Fibroblast of gingiva (primary cell): ENCODE results near the gene TSPEAR.
"Not testable (repeated sequence)": the region's sequence is repeated elsewhere in the genome, so short reads cannot be mapped to it uniquely, and the experiment has no call there.

Source experiments
- DNase-seq: peaks from one replicate; pipeline ENCODE4 v3.0.0-alpha.2; 2011; ENCODE audit warnings: low read depth

Gene TSPEAR

DNA sequence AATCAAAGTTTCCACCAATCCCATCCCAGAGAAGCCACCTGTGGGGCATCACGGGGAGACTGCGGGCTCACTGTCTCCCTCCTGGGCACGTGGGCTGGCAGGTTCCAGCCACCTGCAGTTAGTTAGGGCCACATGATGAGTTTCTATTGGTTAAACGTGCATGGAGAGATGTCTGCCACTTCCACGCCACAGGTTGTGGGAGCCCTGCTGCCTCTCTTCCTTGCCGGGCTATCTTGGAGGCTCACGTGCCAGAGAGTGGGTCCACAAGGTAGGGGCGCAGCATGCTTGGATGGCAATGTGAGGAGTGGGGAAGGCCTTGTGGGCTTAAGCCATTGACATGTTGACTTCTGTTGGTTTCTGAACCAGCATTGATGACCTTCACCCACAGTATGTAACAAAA, 107.5 kb downstream of the TSPEAR start:
- DNase-seq, result no peak

GRCh38 chr21:44603109-44603875, 108.1 kb downstream of the TSPEAR start:
- DNase-seq, result no peak

GRCh38 chr21:44602463-44602850, 108.9 kb downstream of the TSPEAR start:
- DNase-seq, result no peak

- DNase-seq, result no peak
Measured at GRCh38 chr21:44601596-44602462, 109.5 kb downstream of the TSPEAR start.

DNA sequence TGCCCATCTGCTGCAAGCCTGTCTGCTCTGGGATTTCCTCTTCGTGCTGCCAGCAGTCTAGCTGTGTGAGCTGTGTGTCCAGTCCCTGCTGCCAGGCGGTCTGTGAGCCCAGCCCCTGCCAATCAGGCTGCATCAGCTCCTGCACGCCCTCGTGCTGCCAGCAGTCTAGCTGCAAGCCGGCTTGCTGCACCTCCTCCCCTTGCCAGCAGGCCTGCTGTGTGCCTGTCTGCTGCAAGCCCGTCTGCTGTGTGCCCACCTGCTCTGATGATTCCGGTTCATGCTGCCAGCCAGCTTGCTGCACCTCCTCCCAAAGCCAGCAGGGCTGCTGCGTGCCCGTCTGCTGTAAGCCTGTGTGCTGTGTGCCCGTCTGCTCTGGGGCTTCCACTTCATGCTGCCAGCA, 110.3 kb downstream of the TSPEAR start:
- DNase-seq, result not testable (repeated sequence)

DNA sequence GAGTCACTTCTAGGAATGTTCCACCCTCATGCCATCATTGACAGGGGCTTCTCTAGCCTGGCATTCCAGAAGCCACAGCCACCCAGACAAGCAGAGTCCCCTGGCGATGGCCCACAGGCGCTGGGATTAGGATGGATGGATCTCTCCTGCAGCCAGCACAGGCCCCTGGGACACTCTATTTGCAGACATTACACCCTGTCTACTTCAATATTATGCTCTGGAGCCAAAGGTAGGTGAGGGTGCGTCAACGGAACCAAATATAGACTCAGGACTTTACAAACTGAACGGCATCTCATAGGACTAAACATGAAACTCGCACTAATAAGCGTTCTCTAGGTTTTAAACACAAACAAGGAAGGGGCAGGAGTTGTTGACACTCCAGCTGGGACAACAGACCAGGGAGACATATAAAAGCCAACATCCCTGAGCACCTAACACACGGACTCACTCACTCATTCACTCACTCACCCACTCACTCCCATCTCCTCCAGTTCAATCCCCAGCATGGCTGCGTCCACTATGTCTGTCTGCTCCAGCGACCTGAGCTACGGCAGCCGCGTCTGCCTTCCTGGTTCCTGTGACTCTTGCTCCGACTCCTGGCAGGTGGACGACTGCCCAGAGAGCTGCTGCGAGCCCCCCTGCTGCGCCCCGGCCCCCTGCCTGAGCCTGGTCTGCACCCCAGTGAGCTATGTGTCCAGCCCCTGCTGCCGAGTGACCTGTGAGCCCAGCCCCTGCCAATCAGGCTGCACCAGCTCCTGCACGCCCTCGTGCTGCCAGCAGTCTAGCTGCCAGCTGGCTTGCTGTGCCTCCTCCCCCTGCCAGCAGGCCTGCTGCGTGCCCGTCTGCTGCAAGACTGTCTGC, 111.0 kb downstream of the TSPEAR start, which contains the start of gene KRTAP10-7:
Gene KRTAP10-7 (plus strand): TSS at position 480 of the 861 bp plus-strand sequence. CDS start 25 bp downstream, at position 505.
- DNase-seq, result not testable (repeated sequence)

- no peak for DNase-seq
Measured at GRCh38 chr21:44599264-44600029, 111.9 kb downstream of the TSPEAR start.

- DNase-seq, result no peak
Measured at GRCh38 chr21:44598061-44598460, 113.3 kb downstream of the TSPEAR start.

- no peak for DNase-seq
Measured at GRCh38 chr21:44596068-44596725, 115.2 kb downstream of the TSPEAR start.

DNA sequence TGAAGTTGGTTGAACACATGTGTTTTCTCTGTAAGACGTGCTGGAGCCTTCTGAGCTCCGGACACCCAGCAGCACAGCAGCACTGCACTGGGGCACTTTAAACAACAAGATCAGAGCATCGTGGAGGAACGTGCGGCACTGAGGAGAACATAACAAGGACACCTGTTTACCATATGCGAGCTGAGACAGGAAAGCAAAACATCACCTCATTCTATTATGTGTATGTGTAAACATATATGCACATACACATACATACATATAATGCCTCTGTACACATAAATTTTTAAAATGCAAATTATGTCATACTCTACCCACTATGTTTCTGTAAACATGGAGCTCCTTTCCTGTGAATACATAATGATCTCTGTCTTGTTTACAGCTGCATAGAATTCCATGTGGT, 115.8 kb downstream of the TSPEAR start:
- no peak for DNase-seq

DNA sequence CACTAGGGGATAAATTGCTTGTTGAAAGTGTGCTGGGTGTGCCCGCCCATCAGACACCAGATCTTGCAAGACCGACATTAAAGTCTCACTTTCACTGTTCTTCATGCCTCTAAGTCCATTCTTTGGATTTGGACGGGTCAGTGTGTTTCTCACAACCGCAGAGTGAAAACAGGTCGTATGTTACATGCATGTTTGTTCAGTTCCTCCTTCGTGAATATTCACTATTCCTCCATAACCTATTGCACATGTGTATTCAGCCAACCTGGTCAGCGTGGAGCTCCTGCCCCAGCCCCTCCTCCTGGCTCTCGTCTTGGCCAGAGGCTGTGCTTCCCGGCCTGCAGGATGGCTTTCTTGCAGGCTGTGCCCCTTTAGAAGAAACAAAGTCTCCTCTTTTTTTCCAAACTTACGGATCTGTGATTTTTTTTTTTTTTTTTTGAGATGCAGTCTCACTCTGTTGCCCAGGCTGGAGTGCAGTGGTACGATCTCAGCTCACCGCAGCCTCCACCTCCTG, 116.9 kb downstream of the TSPEAR start:
- no peak for DNase-seq

GRCh38 chr21:44593598-44594405, 117.6 kb downstream of the TSPEAR start:
- DNase-seq, result no peak

DNA sequence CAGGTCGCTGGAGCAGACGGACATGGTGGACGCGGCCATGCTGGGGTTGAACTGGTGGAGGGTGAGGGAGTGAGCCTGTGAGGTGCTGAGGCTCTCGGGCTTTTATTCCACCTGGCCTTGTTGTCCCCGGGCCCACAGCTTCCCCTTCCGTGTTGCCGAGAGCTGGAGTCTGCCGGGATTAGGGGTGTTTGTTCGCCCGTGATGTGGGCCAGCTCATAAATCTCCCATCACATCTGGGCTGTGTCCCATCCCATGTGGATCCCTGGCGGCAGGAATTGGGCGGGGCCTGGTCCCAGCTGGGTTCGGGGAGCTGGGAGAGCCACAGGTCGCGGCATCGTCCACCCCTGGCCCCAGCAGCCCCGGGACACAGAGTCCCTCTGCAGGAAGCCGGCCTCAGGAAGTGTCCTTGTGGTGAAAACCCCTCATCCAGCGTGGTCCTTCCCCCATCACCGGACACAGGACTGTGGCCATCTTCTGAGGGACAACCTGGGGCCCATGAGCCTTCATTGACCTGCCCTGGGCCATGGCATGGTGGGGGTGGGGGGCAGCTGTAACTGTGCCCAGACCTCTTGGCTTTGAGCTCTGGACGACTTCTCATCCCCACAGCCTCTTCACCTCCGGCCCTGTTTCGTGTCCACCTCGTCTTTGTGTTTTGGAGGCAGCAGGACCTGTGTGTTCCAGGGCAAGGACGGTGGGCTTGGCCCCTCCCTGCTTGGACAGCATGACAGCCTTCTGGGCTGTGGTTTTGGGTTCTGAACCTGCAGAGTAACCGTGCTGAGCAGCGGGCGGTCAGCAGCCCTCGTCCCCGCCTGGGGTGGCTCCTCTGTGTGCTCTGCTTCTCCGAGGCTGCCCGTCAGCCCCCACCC, 118.7 kb downstream of the TSPEAR start, which contains the start of gene KRTAP10-6:
Gene KRTAP10-6 (minus strand): TSS at position 60 of the 866 bp plus-strand sequence. CDS start 21 bp downstream, at position 39.
- DNase-seq, result no peak

DNA sequence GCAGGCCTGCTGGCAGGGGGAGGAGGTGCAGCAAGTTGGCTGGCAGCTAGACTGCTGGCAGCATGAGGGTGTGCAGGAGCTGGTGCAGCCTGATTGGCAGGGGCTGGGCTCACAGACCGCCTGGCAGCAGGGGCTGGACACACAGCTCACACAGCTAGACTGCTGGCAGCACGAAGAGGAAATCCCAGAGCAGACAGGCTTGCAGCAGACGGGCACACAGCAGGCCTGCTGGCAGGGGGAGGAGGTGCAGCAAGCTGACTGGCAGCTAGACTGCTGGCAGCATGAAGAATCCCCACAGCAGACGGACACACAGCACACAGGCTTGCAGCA, 119.6 kb downstream of the TSPEAR start:
- not testable (repeated sequence) for DNase-seq

DNA sequence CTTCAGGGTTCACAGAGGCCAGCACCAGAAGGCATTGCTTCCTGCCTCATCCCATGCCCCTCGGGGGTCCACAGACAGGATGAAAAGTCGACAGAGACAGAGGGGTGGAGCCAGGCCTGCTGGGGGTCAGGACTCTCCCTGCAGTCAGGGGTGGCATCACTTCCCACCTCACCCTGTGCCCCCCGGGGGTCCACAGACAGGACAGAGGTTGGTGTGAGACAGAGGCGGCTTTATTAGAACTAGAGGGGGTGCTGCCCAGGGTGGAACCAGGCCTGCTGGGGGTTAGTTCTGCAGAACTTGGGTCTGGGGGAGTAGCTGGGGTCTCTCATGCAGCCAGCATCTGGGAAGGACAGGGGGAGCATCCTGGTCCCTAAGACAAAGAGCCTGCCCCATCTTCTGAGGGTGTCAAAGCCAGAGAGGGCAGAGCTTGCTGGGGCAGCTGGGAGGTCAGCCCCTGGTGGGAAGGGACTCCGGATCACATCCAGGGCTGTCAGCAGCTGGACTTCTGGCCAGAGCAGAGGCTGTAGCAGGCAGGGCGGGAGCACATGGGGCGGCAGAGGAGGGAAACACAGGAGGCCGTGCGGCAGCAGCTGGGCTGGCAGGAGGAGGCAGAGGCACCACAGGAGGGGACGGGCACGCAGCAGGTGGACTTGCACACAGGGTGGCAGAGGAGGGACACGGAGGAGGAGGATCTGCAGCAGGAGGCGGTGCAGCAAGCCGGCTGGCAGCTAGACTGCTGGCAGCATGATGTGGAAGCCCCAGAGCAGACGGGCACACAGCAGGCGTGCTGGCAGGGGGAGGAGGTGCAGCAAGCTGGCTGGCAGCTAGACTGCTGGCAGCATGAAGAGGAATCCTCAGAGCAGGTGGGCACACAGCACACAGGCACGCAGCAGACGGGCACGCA, 120.2 kb downstream of the TSPEAR start:
- DNase-seq, result not testable (repeated sequence)

DNA sequence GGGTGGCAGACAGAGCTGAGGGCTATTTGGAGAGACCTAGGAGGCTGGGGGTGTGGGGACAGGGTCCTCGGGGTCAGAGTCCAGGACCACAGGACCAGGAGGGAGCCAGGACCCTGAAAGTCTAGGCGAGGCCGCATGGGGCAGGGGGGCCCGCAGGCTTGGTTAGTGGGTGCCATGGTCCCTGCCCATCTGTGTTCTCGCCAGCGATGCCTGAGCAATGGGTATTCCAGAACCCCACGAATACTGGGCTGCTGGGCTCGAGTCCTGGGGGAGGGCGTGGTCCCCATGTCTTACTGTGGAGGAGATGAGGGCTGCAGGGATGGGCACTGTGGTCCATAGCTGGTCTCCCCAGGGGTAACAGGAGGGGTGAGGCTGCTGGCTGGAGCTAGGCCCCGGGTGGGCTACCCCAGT, 121.1 kb downstream of the TSPEAR start:
- no peak for DNase-seq

GRCh38 chr21:44589586-44590305, 121.6 kb downstream of the TSPEAR start:
- no peak for DNase-seq
